ENCODE measurements around the gene DCP1B. TPM values are rescaled to one million over a fixed set of nuclear protein-coding genes. Genes with fewer than 3 reads are reported as not detected.

The DCP1B gene
- polyA plus RNA-seq, 1 donor from 2014 or later, result 12.5 TPM

DNA sequence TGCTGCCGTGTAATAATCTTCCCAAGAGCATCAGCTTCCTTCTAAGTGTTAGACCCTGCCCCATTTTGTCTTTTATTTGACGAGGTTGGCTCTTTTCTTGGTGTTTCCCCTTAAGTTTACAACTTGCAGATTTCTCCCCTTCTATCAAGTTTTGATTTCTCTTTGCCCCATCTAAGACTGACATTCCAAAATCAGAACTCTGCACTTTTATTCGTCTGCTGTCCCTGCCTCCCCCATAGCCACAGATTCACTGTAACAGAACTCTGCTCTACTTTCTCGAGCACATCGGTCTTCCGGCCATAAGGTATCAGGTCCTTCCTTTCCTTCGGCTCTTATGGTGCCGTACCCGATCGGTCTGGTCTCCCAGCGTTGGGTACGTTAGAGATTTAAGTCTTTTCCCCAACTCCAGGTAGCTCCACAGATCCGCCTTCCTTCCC, 563 bp downstream of the DCP1B start:
- Histone ChIP-seq H3K79me2 (replicated peaks; ENCODE audit: insufficient read depth, low read length) (peaks cover 33% of the 10 kb centered on the region), H3K4me3 (ENCODE audit: low read length) (peak overlapping the region; percentile 69), H3K27ac (ENCODE audit: low read length) (peak overlapping the region; percentile 92), H2AFZ (ENCODE audit: low read depth, low read length) (peak overlapping the region; percentile 67), H3F3A (ENCODE audit: insufficient read depth, low read length, poor library complexity, severe bottlenecking) (peaks cover 4% of the 10 kb centered on the region), H3K9me2 (ENCODE audit: insufficient read depth, low read length) (no peaks in the 10 kb centered on the region), H3K9me3 (ENCODE audit: low read length) (no peaks in the 10 kb centered on the region), H3K36me3 (ENCODE audit: insufficient read depth, low read length) (no peaks in the 10 kb centered on the region), H3K27me3 (ENCODE audit: insufficient read depth, low read depth, low read length) (no peaks in the 10 kb centered on the region), H4K20me1 (ENCODE audit: insufficient read depth) (no peaks in the 10 kb centered on the region), H3K4me2 (ENCODE audit: low read length) (peak overlapping the region; percentile 93), H3K9ac (ENCODE audit: low read length) (peak overlapping the region; percentile 79)
- TF ChIP-seq TAF1 (IDR thresholded peaks at IDR 0.05; ENCODE audit: low read depth) (no peak), EP300 (conservative IDR thresholded peaks at IDR 0.05; ENCODE audit: poor library complexity, severe bottlenecking) (no peak), MXI1 (conservative IDR thresholded peaks at IDR 0.05; ENCODE audit: poor library complexity, severe bottlenecking) (no peak), POLR2AphosphoS5 (IDR thresholded peaks at IDR 0.05) (no peak), RAD21 (conservative IDR thresholded peaks at IDR 0.05) (no peak), SMC3 (conservative IDR thresholded peaks at IDR 0.05; ENCODE audit: poor library complexity) (no peak), EZH2 (IDR thresholded peaks at IDR 0.05; ENCODE audit: borderline replicate concordance, insufficient read depth, low read length, poor library complexity, severe bottlenecking) (no peak)
- TF ChIP-seq, protein P1, sequence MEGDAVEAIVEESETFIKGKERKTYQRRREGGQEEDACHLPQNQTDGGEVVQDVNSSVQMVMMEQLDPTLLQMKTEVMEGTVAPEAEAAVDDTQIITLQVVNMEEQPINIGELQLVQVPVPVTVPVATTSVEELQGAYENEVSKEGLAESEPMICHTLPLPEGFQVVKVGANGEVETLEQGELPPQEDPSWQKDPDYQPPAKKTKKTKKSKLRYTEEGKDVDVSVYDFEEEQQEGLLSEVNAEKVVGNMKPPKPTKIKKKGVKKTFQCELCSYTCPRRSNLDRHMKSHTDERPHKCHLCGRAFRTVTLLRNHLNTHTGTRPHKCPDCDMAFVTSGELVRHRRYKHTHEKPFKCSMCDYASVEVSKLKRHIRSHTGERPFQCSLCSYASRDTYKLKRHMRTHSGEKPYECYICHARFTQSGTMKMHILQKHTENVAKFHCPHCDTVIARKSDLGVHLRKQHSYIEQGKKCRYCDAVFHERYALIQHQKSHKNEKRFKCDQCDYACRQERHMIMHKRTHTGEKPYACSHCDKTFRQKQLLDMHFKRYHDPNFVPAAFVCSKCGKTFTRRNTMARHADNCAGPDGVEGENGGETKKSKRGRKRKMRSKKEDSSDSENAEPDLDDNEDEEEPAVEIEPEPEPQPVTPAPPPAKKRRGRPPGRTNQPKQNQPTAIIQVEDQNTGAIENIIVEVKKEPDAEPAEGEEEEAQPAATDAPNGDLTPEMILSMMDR (IDR thresholded peaks at IDR 0.05; ENCODE audit: poor library complexity, severe bottlenecking), result no peak
- TF ChIP-seq, protein P2, sequence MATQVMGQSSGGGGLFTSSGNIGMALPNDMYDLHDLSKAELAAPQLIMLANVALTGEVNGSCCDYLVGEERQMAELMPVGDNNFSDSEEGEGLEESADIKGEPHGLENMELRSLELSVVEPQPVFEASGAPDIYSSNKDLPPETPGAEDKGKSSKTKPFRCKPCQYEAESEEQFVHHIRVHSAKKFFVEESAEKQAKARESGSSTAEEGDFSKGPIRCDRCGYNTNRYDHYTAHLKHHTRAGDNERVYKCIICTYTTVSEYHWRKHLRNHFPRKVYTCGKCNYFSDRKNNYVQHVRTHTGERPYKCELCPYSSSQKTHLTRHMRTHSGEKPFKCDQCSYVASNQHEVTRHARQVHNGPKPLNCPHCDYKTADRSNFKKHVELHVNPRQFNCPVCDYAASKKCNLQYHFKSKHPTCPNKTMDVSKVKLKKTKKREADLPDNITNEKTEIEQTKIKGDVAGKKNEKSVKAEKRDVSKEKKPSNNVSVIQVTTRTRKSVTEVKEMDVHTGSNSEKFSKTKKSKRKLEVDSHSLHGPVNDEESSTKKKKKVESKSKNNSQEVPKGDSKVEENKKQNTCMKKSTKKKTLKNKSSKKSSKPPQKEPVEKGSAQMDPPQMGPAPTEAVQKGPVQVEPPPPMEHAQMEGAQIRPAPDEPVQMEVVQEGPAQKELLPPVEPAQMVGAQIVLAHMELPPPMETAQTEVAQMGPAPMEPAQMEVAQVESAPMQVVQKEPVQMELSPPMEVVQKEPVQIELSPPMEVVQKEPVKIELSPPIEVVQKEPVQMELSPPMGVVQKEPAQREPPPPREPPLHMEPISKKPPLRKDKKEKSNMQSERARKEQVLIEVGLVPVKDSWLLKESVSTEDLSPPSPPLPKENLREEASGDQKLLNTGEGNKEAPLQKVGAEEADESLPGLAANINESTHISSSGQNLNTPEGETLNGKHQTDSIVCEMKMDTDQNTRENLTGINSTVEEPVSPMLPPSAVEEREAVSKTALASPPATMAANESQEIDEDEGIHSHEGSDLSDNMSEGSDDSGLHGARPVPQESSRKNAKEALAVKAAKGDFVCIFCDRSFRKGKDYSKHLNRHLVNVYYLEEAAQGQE (IDR thresholded peaks at IDR 0.05; ENCODE audit: borderline replicate concordance), result no peak

DNA sequence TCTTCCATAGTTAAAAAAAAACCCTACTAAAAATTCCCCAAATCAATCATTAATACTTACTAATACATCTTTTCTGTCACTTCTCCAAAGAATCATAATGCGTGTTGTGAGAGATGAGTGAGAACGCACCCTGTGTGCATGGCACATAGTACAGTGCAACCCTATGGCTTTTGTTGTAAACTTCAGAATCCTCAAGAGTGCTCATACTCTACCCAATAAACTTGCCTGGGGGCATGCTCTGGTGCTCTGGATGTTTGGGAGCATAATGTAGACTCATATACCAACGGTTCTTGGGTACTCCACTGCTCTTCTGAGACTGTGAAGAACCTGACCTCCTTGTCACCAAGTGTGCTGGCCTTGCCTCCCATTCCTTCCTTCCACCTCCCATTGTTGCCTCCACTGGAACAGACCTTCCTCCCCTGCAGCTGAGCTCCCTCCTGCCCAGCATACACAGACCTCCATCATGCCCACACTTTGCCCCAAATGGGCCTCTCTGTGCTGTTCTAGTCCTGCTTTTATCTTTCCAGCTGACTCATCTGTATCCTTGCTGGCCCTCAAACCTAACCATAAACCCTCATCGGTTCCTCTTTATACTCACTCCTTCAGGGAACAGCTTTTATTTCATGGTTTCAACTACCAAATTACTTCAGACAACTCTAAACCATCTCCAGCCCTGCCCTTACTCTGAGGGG, 8.9 kb downstream of the DCP1B start:
- no peak for TF ChIP-seq EZH2 (IDR thresholded peaks at IDR 0.05; ENCODE audit: borderline replicate concordance, insufficient read depth, low read length, poor library complexity, severe bottlenecking)
- no peak for TF ChIP-seq POLR2AphosphoS5 (IDR thresholded peaks at IDR 0.05)
- no peak for TF ChIP-seq TAF1 (IDR thresholded peaks at IDR 0.05; ENCODE audit: low read depth)
- TF ChIP-seq RAD21 (conservative IDR thresholded peaks at IDR 0.05), result no peak
- TF ChIP-seq SMC3 (conservative IDR thresholded peaks at IDR 0.05; ENCODE audit: poor library complexity), result no peak
- TF ChIP-seq, protein P2 (IDR thresholded peaks at IDR 0.05; ENCODE audit: borderline replicate concordance), result no peak
- no peak for TF ChIP-seq MXI1 (conservative IDR thresholded peaks at IDR 0.05; ENCODE audit: poor library complexity, severe bottlenecking)
- TF ChIP-seq EP300 (conservative IDR thresholded peaks at IDR 0.05; ENCODE audit: poor library complexity, severe bottlenecking), result no peak
- TF ChIP-seq, protein P1 (IDR thresholded peaks at IDR 0.05; ENCODE audit: poor library complexity, severe bottlenecking), result no peak
- Histone ChIP-seq H3K9me3 (ENCODE audit: low read length) (no peaks in the 10 kb centered on the region), H2AFZ (ENCODE audit: low read depth, low read length) (no peak overlapping the region), H3K27me3 (ENCODE audit: insufficient read depth, low read depth, low read length) (no peaks in the 10 kb centered on the region), H3K27ac (ENCODE audit: low read length) (no peak overlapping the region), H3K79me2 (replicated peaks; ENCODE audit: insufficient read depth, low read length) (peaks cover 8% of the 10 kb centered on the region), H3K4me2 (ENCODE audit: low read length) (no peak overlapping the region), H3K36me3 (ENCODE audit: insufficient read depth, low read length) (peaks cover 6% of the 10 kb centered on the region), H4K20me1 (ENCODE audit: insufficient read depth) (no peaks in the 10 kb centered on the region), H3K9ac (ENCODE audit: low read length) (no peak overlapping the region), H3F3A (ENCODE audit: insufficient read depth, low read length, poor library complexity, severe bottlenecking) (no peaks in the 10 kb centered on the region), H3K9me2 (ENCODE audit: insufficient read depth, low read length) (no peaks in the 10 kb centered on the region), H3K4me3 (ENCODE audit: low read length) (no peak overlapping the region)

Measured in neural cell (in vitro differentiated cells).